ENCODE measurements around the gene RNF26.
A peak's percentile ranks its signal among the peaks of the same experiment; 100 is the strongest.

The RNF26 gene

GRCh38 chr11:119372260-119373058, 38.1 kb downstream of the RNF26 start:
- no peak for TF ChIP-seq CTCF (IDR thresholded peaks at IDR 0.05; ENCODE audit: insufficient read depth, low read length, missing control alignments)
- H3K4me3 ChIP-seq (ENCODE audit: low read depth, low read length) = no peak overlapping the region
- no peak for DNase-seq (ENCODE audit: low read depth, low spot score)
- POLR2A ChIA-PET = no interaction called here
- CTCF ChIA-PET = interaction anchor here (1.2 to 21.7 kb wide), 13 partner anchors 8 to 103 kb away, joined by 3 to 425 read pairs (median 42); partner anchors contain the start of genes C1QTNF5, MFRP and USP2

DNA sequence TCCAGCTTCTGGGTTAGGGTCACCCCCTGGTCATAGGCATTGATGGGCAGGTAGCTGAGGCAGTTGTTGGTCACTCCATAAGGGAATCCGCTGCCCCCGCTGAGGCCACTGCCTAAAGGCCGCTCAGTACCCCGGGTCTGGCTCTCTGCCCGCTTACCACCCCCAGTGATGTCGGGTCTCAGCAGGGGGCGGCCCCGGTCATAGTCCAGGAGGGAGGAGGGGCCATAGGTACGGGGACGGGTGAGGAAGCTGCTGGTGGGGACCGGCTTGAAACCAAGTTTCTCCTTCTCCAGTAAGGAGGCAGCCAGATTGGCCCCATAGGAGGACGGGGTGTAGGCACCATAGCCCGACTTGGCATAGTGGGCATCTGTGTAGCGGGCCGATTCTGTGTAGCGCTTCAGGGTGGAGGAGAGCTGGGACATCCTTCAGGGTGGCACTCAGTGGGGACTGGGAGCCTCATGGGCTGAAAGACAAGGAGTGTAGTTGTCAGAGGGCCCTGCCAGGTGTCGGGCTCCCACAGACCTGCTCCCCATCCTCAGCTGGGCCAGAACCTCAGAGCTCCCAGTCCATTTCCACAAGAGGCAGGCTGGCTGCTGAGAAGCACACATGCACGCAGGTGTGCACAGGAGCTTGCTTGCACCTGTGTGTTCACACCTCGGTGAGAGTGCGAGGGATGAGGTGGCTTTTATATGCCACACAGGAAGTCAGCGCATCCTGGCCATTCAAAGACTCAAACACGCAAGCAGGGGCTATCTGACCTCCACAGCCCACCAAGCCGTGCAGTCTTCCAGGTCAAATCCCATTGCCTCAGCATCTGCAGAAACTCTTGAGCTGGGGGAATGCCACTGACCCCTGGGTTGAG, 39.0 kb downstream of the RNF26 start:
- ChIA-PET POLR2A (interaction anchor here (1.0 kb wide), 1 partner anchor 8 kb away, joined by 4 read pairs; no protein-coding TSS in a partner anchor), CTCF (interaction anchor here (0.9 to 21.7 kb wide), 31 partner anchors 8 to 279 kb away, joined by 3 to 425 read pairs (median 6); partner anchors contain the start of genes C1QTNF5, CBL, MFRP and THY1)
- DNase-seq (ENCODE audit: low read depth, low spot score) = no peak
- H3K4me3 ChIP-seq (ENCODE audit: low read depth, low read length) = no peak overlapping the region
- no peak for TF ChIP-seq CTCF (IDR thresholded peaks at IDR 0.05; ENCODE audit: insufficient read depth, low read length, missing control alignments)

DNA sequence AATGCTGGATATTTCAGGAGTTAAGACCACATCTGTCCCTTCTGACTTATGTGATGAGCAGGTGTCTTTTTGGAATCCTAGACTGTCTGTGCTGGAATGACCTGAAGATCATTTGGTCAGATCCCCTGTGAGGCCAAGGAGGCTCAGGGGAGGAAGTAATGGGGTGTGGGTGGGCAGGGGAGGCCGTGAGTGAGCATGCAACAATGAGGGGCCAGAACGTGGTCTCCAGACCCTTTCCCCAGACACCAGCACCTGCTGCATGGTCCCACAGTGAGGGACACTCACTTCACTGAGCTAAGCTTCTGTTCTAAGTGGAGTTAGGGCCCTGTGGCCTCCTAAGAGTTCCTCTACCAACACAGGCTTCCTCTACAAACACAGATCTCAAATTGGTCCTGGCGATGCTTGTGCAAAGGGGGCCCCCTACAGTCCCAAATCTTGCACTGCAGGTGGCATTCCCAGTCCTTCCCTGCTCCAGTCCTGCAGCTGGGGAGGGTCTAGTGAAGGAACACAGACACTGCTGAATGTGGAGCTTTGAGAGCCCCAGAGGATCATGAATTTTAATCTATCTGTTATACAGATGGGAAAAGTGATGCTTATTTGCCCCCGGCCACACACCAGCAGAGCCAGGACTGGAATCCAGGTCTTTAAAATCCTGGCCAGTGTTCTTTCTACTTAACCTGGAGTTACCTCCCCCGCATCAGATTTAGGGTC, 39.7 kb downstream of the RNF26 start:
- CTCF ChIA-PET = interaction anchor here (0.6 to 21.7 kb wide), 37 partner anchors 9 to 279 kb away, joined by 3 to 425 read pairs (median 7); partner anchors contain the start of genes C1QTNF5, CBL, MFRP and THY1
- peak; percentile 96 for TF ChIP-seq CTCF (IDR thresholded peaks at IDR 0.05; ENCODE audit: insufficient read depth, low read length, missing control alignments)
- POLR2A ChIA-PET = interaction anchor here (1.0 kb wide), 1 partner anchor 9 kb away, joined by 4 read pairs; no protein-coding TSS in a partner anchor
- peak; percentile 12 for DNase-seq (ENCODE audit: low read depth, low spot score)
- H3K4me3 ChIP-seq (ENCODE audit: low read depth, low read length) = no peak overlapping the region

DNA sequence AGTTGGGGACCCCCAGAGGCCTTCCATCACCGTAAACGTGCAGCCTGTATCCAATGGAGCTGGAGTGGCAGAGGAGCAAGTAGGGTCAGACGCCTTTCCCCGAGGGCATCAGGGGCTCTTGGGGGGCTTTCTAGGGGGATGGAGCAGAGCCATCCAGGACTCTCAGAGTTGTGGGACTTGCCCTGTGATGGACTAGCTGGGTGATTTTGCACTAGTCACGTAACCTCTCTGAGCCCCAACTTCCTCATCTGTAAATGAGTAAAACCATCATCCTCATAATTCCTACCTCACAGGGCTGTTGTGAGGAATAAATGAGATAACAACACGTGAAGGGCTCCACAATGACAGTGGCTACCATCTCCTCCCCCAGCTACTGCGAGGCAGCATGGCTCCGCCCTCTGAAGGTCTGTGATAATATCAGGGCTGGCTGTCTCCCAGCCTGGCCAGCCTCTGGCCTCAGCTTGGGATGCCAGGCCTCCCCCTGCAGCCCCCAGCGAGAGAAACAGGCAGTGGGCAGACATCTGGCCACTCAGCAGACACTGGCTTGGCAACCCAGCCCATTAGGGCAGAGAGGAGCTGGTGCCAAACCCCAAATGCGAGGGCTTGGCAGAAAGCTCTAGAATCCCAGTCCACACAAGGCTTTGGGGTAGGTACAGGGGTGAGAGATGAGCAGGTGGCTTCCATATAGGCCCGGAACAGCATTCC, 40.5 kb downstream of the RNF26 start:
- DNase-seq (ENCODE audit: low read depth, low spot score) = no peak
- no peak overlapping the region for H3K4me3 ChIP-seq (ENCODE audit: low read depth, low read length)
- CTCF ChIA-PET = interaction anchor here (0.6 to 21.7 kb wide), 34 partner anchors 10 to 280 kb away, joined by 3 to 425 read pairs (median 7); partner anchors contain the start of genes C1QTNF5, CBL, MFRP and THY1
- POLR2A ChIA-PET = interaction anchor here (0.5 to 0.9 kb wide), 3 partner anchors 7 to 101 kb away, joined by 3 read pairs; no protein-coding TSS in a partner anchor
- no peak for TF ChIP-seq CTCF (IDR thresholded peaks at IDR 0.05; ENCODE audit: insufficient read depth, low read length, missing control alignments)

- POLR2A ChIA-PET = interaction anchor here (0.5 to 0.9 kb wide), 3 partner anchors 8 to 100 kb away, joined by 3 read pairs; no protein-coding TSS in a partner anchor
- CTCF ChIA-PET = interaction anchor here (0.7 to 21.7 kb wide), 26 partner anchors 9 to 290 kb away, joined by 3 to 425 read pairs (median 10); partner anchors contain the start of genes C1QTNF5, CBL, MFRP and USP2
- TF ChIP-seq CTCF (IDR thresholded peaks at IDR 0.05; ENCODE audit: insufficient read depth, low read length, missing control alignments) = no peak
- no peak overlapping the region for H3K4me3 ChIP-seq (ENCODE audit: low read depth, low read length)
- DNase-seq (ENCODE audit: low read depth, low spot score) = no peak
These were observed 41.2 kb downstream of the RNF26 start for GRCh38 chr11:119375337-119376196.

Measured in AG04449 (cell line).